ENCODE results near the gene GRIA1. TPM values are rescaled to one million over a fixed set of nuclear protein-coding genes. Genes with fewer than 3 reads are reported as not detected.

GRIA1 gene
- total RNA-seq, 2 donors from 2014 or later = 12.4 to 39.0 TPM

DNA sequence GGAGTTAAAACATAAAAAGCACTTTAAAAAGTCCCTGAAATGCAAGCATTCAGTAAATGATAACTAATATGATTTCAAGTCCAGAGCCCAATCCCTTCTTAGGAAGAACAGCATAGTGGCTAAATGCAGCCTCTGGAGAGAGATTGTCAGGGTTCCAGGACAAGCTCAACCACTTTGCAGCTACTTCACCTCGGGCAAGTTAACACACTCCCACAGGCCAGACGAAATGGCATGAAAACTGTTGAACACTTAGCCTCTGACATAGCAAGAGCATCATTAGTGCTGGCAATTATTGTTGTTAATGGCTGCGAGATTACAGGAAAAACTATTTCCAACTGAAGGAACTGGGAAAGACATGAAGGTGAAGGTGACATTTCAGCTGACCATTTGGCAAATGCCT lies 205.8 kb downstream of the GRIA1 start:
- Histone ChIP-seq H3K27ac (no peak overlapping the region), H3K4me3 (no peak overlapping the region), H3K36me3 (no peaks in the 10 kb centered on the region), H3K4me1 (ENCODE audit: control insufficient read depth in 1 of 2, low read depth in 2 of 2) (no peaks in the 10 kb centered on the region), H3K27me3 (replicated peaks; ENCODE audit: insufficient read depth) (no peaks in the 10 kb centered on the region), H3K9me3 (no peaks in the 10 kb centered on the region)
- ATAC-seq (ENCODE audit: insufficient number of reproducible peaks, low FRiP score, low read depth) (no peak), DNase-seq (ENCODE audit: low spot score) (no peak)
- TF ChIP-seq, protein P1, sequence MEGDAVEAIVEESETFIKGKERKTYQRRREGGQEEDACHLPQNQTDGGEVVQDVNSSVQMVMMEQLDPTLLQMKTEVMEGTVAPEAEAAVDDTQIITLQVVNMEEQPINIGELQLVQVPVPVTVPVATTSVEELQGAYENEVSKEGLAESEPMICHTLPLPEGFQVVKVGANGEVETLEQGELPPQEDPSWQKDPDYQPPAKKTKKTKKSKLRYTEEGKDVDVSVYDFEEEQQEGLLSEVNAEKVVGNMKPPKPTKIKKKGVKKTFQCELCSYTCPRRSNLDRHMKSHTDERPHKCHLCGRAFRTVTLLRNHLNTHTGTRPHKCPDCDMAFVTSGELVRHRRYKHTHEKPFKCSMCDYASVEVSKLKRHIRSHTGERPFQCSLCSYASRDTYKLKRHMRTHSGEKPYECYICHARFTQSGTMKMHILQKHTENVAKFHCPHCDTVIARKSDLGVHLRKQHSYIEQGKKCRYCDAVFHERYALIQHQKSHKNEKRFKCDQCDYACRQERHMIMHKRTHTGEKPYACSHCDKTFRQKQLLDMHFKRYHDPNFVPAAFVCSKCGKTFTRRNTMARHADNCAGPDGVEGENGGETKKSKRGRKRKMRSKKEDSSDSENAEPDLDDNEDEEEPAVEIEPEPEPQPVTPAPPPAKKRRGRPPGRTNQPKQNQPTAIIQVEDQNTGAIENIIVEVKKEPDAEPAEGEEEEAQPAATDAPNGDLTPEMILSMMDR (IDR thresholded peaks at IDR 0.05) = no peak

DNA sequence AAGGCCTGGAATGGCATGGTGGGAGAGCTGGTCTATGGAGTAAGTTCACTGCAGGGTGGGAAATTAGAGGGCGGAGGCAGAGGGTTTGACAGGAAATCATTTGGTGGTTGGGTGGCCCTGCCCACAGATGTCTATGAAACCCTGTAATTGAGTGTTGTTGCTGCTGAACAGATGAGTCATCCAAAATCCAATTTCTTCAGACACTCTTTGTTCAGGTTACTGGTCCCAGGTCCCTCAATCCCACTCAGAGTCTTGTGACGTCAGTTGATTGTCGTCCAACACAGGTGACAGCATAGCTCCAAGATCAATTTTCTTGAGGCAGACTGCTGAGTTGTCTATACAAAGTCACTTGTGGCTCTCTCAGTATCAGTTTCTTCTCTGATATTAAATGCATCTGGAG lies 208.6 kb downstream of the GRIA1 start:
- no peaks in the 10 kb centered on the region for H3K36me3 ChIP-seq
- no peaks in the 10 kb centered on the region for H3K27me3 ChIP-seq (replicated peaks; ENCODE audit: insufficient read depth)
- ATAC-seq (ENCODE audit: insufficient number of reproducible peaks, low FRiP score, low read depth) = no peak
- H3K27ac ChIP-seq = no peak overlapping the region
- no peak for DNase-seq (ENCODE audit: low spot score)
- TF ChIP-seq, protein P1 (IDR thresholded peaks at IDR 0.05) = no peak
- no peaks in the 10 kb centered on the region for H3K4me1 ChIP-seq (ENCODE audit: control insufficient read depth in 1 of 2, low read depth in 2 of 2)
- H3K4me3 ChIP-seq = no peak overlapping the region
- H3K9me3 ChIP-seq = no peaks in the 10 kb centered on the region

DNA sequence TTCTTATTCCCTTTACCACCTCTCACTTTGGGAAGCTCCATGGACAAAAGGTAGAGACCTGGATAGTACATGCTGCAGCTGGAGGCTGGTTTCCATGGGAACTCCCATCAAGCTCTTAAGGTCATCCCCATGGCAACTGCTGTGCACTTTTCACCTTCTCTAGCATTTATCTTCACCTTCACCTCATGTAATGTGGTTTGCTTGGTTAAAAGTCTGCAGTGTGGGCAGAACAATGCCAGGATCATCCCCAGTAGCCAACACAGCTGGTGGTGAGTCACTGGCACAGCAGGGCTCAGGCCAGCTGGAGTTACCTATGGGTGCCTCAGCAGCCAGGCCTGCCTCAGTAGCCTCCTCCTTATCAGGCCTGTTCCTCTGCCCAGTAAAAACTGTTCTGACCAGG lies 210.5 kb downstream of the GRIA1 start:
- TF ChIP-seq, protein P1 (IDR thresholded peaks at IDR 0.05) = no peak
- no peaks in the 10 kb centered on the region for H3K4me1 ChIP-seq (ENCODE audit: control insufficient read depth in 1 of 2, low read depth in 2 of 2)

DNA sequence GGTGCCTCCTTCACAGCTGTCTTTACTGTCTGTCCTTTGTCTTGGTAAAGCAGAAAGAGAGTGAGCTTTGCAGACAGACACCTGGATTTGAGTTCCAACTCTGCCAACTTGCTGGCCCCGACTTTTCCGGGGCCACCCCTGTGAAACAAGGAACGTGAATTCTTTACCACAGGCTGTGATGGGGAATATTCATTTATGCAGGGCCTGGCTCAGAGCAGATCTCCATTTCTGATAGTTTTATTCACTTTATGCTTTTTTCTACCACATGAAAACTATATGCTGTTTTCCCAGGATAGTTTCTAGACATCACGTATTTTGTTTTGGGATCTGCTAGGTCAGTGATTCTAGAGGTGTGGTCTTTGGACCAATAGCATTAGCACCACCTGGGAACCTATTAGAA lies 211.8 kb downstream of the GRIA1 start:
- ATAC-seq (ENCODE audit: insufficient number of reproducible peaks, low FRiP score, low read depth) (no peak), DNase-seq (ENCODE audit: low spot score) (no peak)
- H3K9me3 ChIP-seq = no peaks in the 10 kb centered on the region

More for the DNA sequence above, 210.5 kb downstream of the GRIA1 start:
- Histone ChIP-seq H3K27me3 (replicated peaks; ENCODE audit: insufficient read depth) (no peaks in the 10 kb centered on the region), H3K27ac (no peak overlapping the region), H3K36me3 (no peaks in the 10 kb centered on the region), H3K9me3 (no peaks in the 10 kb centered on the region), H3K4me3 (no peak overlapping the region)
- no peak for DNase-seq (ENCODE audit: low spot score)
- no peak for ATAC-seq (ENCODE audit: insufficient number of reproducible peaks, low FRiP score, low read depth)

DNA sequence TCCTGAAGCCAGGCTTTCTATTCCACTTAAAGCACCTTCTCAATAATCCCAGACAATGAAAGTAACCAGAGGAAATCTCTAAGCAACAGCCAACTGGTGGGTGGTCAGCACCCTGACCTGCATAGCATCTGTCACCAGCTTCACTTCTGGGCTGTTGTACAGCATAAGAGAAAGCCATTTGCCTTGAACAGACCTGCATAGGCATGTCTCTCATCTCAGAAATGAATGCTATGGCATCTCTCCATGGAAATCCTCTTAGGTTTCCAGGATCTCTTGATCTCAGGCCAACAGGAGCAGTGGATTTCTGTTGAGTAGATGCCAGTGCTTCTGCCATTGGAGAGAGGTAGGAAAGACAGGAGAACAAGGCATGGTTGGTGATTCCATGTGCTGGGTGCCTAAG lies 213.6 kb downstream of the GRIA1 start:
- no peak overlapping the region for H3K4me3 ChIP-seq
- H3K27me3 ChIP-seq (replicated peaks; ENCODE audit: insufficient read depth) = no peaks in the 10 kb centered on the region
- no peaks in the 10 kb centered on the region for H3K4me1 ChIP-seq (ENCODE audit: control insufficient read depth in 1 of 2, low read depth in 2 of 2)
- no peak for ATAC-seq (ENCODE audit: insufficient number of reproducible peaks, low FRiP score, low read depth)
- no peaks in the 10 kb centered on the region for H3K36me3 ChIP-seq
- no peak overlapping the region for H3K27ac ChIP-seq
- H3K9me3 ChIP-seq = no peaks in the 10 kb centered on the region
- TF ChIP-seq, protein P1 (IDR thresholded peaks at IDR 0.05) = no peak
- DNase-seq (ENCODE audit: low spot score) = no peak

More for the DNA sequence above, 211.8 kb downstream of the GRIA1 start:
- H3K27me3 ChIP-seq (replicated peaks; ENCODE audit: insufficient read depth) = no peaks in the 10 kb centered on the region
- no peaks in the 10 kb centered on the region for H3K36me3 ChIP-seq
- H3K4me1 ChIP-seq (ENCODE audit: control insufficient read depth in 1 of 2, low read depth in 2 of 2) = no peaks in the 10 kb centered on the region
- H3K4me3 ChIP-seq = no peak overlapping the region
- TF ChIP-seq, protein P1 (IDR thresholded peaks at IDR 0.05) = no peak
- no peak overlapping the region for H3K27ac ChIP-seq
